HG02981 (cell line): ENCODE data around the gene UBE2D4.

Source experiments
- ATAC-seq: cut with Tn5 transposase; IDR thresholded peaks from one replicate; pipeline ENCODE4 v1.9.1; 2021; ENCODE audit warnings: mild to moderate bottlenecking, moderate library complexity; ENCODE audit not compliant: unreplicated experiment

Gene UBE2D4

DNA sequence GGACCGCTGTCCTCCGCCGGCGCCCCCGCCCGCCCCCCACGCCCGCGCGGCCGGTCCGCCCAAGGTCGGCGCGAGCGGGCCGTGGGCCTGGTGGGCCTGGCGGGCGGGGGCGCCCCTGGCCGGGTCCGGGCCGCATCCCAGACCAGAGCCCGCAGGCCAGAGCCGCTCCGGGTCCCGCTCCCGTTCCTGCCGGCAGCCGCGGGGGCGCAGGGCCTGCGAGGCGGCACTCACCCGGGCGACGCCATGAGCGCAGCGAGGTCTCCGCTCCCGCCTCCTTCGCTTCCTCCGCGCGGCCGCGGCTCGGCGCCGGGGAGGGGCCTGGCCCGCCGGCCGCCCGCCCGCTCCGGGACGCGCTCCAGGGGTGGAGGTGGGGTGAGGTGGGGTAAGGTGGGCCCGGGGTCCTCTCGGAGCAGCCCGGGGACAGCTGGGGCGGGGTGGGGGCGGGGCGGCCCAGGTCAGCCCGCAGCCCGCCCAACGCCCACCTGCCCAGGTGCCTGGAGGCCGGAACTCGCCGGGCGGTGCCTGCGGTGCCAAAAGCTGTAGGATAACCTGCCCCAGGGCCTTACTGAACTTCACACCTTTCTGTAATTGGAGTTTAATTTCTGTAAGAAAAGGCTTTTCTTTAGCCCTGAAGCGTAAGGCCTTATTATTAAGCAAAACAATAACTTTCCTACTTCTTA lies 19.8 kb upstream of the UBE2D4 start, which contains the start of gene URGCP:
Gene URGCP (minus strand): TSS at position 266 of the 680 bp plus-strand sequence. CDS start 21 bp downstream, at position 245.
- ATAC-seq: peak; percentile 87

DNA sequence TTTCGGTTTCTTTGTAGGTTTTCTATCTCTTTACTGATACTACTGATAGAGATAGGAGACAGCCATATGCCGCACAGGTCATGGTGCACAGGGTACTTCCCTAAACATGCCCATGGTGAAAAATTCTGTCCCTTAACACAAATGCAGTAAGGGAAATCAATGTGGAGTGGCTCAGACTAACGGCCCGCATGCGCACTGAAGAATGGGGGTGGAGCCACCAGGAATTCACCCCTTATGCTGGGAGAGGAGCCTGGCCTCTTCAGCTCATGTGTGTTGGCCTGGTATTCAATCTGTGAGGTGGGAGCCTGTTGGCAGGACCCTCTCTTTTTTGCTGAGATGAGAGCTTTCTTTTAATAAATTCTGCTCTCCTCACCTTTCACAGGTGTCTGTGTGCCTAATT lies 11.4 kb upstream of the UBE2D4 start:
- ATAC-seq: no peak

DNA sequence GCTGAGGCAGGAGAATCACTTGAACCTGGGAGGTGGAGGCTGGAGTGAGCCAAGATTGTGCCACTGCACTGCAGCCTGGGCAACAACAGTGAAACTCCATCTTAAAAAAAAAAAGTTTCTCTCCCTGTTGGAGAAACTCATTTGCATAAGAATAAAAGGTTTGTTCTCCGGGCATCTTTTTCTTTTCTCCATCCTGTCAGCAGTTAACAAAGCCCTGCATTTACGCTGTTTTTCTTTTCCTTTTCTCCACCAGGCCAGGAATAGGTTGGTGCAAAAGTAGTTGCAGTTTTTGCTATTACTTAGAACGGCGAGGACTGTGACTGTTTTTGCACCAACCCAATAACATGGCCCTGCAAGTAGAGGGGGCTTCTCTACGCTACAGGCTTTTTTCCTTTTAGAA lies 10.3 kb upstream of the UBE2D4 start:
- ATAC-seq: no peak

DNA sequence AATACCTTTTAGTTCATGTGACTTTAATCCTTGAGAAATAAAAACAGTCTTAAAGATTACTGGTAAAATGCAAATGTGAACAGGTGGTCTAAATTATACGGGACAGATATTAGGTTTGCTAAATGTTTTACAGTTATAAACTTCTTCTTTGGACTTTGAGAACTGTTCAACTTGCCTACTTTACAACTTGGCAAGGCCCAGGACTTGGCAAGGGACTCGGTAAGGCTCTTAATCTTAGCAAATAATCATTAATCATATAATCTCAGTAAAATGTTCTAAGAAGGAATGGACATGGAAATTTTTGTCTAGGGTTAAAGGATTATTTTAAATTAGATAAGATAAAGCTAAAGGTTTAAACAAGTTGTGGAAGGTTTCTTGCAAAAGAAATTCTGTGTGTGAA lies 4.8 kb upstream of the UBE2D4 start:
- no peak for ATAC-seq

DNA sequence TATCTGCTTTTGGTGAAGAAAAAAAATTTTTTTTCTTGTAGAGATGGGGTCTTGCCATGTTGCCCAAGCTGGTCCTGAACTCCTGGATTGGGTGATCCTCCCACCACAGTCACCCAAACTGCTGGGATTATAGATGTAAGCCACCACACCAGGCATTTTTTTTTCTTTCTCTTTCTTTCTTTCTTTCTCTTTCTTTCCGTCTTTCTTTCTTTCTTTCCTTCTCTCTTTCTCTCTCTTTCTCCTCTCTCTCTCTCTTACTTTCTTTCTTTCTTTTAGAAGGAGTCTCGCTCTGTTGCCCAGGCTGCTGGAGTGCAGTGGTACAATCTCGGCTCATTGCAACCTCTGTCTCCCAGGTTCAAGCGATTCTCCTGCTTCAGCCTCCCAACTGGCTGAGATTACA lies 3.5 kb upstream of the UBE2D4 start:
- no peak for ATAC-seq

DNA sequence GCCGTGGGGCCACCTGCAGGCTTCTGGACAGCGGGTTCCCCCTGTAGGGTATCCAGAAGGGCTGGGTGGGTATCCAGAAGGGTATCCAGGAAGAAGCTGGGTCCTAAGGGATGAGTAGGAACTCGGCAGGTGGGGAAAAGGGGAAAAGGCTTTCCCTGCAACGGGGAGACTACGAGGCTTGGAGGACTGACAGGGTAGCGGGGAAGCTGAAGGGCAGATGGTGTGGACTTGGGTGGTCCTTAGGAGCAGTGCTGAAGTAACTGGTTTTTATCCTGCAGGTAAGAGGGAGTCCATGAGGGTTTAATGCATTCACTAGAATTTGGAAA lies 525 bp downstream of the UBE2D4 start:
- peak; percentile 17 for ATAC-seq

DNA sequence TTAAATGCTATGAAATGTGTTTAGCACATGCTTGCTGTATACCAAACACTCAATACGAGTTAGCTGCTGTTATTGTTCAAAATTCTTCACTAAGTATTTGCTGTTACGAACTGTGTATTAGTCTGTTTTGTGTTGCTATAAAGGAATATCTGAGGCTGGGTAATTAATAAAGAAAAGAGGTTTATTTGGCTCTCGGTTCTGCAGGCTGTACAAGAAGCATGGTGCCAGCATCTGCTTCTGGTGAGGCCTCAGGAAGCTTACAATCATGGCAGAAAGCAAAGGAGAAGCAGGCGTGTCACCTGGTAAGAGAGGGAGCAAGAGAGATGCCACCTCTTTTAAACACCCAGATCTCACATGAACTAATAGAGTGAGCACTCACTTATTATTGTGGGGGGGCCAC lies 1.6 kb downstream of the UBE2D4 start:
- no peak for ATAC-seq

DNA sequence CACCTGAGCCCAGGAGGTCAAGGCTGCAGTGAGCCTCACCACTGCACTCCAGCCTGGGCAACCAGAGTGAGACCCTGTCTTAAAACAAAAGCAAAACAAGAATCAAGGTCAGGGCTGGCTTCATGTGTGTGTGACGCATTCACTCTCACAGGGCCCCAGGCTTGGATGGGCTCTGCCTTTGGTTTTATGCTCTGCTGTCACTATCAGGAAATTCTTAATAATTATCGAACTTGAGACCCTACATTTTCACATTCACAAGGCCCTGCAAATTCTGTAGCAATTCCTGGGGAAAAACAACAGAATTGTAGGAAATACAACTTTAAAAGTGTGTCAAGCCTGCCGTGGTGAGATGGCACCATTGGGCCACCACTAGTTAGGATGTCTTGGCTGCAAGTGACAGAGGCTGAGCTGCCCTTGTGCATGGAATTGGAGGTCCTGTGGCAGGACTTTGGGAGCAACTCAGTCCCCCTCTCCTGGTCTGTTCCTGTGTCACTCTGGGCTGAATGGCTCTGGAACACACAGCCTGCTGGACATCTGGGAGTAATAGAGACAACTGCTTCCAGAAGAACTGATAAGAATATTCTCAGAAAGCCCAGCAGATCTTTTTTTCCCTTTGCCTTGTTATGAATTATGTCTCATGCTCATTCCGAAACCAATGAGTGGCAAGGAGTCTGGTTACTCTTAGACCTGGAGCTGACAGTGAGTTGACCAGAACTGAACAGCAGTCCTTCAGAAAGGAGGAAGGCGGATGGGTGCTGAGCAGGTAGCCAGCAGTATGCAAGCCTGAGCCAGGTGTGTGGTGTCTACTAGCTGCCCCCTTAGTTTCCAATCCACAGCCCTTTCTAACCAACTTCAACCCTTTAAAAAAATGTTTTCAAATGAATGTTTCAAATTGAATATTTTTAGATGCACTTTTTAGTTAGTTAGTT lies 3.6 kb downstream of the UBE2D4 start:
- ATAC-seq: no peak

DNA sequence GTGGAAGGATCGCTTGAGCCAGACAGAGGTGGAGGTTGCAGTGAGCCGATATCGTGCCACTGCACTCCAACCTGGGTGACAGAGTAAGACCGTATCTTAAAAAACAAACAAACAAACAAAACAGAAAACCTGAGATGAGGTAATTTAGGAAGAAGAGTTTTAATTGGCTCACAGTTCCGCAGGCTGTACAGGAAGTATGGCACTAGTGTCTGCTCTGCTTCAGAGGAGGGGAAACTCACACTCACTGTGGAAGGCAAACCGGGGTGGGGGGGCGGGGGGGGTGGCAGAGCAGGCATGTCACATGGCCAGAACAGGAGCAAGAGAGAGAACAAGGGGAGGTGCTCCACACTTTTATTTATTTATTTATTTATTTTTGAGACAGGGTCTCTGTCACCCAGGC lies 5.1 kb downstream of the UBE2D4 start:
- no peak for ATAC-seq

DNA sequence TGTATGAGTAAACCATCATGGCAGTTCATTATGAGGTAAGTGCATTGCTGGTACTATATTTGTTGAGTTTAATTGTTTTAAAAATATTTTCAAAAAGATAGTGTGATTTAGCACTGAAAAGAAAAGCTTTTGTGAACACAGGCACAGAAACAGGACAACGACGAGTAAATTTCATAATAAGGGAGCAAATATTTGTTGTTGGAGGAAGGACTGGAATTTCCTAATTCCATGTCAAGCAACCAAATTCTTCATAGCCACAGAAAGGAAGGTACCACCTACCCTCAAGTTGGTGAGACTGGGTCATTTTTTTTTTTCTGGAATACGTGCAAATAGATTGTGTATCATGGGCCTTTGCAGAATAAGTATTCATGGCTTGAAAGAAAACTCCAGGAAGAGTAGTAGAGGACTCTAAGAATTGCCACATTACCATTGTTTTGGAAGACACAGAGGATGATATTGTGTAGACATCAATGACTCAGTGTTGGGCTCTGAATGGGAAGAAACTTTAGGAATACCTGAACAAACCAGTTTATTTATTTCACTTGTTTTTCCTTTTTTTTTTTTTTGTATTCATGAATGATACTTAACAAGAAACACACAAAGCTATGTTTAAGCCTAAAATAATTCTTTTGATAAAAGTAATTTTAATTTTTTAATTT lies 7.8 kb downstream of the UBE2D4 start:
- no peak for ATAC-seq

DNA sequence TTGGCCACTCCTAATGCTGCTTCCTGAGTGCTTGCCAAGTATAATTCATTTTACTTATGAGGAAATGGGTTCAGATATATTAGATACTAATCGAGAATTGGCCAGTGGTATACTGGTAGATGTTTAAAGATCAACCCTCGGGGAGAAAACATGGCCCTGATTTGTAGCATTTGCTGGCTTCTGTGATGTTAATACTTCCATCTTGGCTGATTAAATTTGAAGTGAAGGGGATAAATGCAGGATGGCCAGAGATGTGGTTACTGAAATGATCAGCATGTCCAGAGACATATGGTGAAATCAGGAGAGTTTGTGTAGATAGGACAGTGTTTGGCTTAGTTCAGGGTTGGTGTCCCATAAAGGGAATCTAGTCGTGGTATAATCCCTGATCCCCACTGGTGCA lies 11.2 kb downstream of the UBE2D4 start:
- ATAC-seq: no peak

DNA sequence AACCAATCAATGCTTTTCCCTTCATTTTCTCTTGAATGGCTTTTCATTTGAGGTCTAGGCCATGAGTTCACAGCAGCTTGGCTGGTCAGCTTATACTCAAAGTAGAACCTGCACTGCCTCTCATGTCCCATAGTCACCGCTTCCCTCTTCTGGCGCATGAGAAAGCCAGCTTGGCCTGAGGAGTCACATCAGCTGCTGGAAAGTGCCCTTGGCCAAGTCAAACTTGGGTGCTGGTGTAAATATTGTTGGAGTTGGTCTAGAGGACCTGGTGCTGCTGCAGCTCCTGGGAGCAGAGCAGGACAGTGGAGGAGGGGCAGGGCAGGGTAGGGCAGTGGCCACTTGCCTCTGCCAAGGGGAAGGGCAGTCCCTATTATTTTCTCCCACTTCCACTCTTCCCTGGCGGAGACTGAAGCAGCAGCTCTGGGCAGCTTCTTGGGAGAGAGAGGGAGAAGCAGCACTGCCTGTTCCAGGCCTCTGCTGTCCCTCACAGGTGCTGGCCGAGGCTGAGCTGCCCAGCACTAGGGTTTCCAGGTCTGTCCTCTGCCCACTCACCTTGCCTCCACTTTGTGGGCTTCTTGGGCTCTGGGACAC lies 12.8 kb downstream of the UBE2D4 start:
- ATAC-seq: no peak

DNA sequence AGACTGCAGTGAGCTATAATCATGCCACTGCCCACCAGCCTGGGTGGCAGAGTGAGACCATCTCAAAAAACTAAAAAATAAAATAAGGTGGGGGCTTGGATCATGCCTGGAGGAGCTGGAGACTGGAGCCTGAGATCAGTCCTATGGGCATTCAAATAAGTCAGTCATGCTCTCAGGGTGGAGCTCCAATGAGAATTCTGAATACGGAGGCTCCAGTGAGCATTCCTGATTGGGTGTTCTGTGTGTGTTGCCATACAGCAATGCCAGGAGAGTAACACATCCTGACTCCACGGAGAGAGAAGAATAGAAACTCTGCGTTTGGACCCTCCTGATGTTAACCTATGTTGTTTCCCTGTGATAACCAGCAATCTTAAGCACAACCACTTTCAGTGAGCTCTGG lies 16.0 kb downstream of the UBE2D4 start:
- ATAC-seq: no peak

DNA sequence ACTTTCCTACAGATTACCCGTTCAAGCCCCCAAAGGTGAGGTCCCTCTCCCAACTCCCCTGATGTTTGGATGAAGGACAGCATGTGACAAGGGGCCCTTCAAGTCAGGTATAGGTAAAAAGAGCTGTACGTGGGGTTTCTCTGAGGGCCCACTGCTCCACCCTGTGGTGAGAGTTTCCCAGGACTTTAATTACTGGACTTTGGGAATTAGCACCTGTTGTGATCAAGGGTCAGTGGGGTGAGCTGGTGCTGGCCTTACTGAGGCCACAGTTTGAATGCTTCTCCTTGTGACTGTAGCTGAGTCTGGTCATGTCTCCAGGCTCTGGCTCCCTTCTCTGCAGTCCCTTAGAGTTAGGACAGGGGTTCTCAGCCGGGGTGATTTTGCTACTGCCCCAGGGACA lies 16.8 kb downstream of the UBE2D4 start:
- ATAC-seq: no peak

DNA sequence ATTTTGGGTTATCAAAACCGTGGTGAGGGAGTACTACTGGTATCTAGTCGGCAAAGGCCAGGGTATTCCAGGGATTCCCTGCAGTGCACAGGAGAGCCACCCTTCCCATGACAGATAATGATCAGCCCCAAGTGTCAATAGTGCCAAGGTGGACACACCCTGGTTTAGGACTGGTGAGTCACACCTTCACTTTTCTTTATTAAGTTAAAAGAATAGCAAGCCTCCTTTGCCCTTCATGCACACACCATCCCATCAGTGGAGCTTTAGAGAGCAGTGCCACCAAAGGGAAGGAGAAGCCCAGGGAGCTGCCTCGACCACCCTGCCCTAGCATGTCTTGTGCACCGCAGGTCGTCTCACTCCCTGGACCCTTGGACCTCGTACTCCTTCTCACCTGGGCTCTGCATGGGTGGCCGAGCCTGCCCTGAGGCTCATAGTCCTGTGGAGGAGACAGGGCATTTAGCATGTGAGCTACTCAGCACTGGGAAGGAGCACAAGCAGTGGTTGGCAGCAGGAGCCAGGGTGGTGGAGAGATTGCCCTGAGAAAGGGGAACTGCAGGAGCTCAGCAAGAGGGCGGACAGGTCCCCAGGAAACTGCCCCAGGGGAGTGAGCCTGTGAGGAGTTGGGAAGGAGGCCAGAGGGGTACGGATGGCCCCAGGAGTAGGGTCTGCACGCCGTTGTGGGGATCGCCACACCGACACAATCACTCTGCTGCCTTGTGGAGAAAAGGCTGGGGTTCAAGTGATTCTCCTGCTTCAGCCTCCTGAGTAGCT lies 17.4 kb downstream of the UBE2D4 start:
- no peak for ATAC-seq

DNA sequence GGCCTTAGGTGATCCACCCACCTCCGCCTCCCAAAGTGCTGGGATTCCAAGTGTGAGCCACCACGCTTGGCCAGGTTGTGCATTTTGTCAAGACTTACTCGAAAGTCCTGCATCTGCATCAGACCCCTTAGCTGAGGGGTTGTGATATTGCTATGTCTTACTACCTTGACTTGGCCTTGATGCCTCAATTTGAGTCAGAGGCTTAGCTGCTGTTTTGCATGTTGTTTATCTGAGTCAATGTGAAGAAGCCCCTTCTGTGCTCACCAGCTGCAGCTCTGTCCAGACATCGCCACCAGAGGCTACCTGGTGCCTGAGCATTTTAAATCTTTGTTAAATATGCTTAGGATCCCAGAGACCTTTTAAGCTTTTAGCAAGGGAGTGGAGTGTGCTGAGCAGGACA lies 18.1 kb downstream of the UBE2D4 start:
- ATAC-seq: no peak

DNA sequence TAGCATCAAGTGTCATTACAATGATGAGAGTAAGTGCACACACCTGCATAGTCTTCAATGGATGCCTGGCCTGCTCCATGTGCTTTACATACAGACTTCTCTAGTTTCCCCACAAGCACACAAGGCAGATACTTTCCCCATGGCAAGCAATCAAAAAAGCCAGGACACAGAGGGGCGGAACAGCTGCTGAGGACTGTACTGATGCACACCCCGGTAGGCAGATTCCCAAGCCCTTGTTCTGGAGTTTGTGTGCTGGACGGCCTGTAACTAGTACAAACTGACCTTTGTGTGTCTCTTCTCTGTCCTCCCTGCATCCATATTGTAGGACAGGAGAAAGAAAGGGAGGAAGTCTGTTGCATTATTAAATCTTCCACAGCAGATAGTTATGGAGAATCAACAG lies 25.8 kb downstream of the UBE2D4 start:
- ATAC-seq: no peak

DNA sequence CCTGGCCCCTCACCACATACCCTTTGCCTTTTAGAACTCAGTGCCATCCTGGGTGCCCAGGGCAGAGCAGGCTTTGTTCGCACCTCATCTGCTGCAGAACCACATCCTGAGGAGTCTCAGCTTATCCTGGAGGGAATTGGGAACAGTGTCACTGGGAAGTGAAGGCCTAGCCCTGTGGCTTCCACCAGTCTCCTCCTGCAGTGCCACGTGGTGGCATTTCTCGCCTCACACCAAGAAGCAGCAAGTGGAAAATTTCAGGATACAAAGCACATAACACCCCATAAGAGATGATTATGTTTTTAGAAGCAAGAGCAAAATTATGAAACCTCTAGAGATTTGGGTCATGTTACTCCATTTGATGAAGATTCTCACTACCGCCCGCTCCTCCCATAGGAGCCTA lies 26.8 kb downstream of the UBE2D4 start:
- ATAC-seq: no peak

DNA sequence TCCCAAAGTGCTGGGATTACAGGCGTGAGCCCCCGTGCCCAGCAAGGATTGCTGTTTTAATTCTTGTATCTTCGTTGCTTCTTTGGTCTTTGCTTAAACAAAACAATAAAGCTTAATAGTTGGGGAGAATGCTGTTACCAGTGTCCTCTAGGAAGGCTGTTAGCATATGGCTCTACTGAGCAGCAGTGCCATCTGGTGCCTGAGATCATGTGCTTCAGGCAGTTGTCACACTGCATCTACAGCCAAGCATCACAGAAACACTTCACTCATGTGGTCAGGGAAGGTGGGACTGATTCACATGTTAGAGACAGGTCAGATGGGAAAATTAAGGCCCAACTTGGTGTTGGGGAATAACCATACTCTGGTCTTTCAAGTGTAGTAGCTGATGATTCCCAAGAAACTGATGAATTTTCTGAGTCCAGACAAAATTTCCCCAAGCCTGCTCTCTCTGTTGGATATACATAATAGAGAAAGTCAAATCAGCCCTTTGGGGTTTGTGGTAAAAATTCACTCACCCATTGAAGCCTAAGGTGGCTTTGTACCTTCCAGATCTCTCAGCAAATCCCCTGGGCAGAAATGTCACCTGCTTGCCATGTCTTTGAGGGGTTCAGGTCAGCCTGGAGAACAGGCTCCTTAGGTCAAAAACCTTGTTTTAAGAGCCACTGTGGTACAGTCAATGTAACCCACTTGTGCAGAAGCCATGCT lies 28.4 kb downstream of the UBE2D4 start:
- peak; percentile 84 for ATAC-seq

DNA sequence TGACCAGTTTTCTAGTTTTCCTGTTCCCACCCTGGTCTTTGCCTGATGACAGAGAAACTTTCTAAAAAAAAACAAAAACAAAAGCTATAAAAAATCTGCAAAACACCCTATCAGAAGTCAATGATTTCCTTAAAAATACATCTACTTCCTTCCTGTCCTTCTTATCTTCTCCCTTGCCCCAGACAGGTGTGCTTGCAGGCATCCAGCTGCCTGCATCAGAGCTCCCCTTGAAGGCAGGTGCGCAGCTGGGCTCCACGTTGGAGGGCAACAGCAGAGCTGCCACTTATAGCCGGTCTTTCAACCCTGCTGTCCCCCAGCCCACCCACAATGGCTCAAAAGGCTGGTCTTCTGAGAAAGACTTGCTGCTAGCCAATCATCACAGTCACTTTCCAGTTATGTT lies 29.8 kb downstream of the UBE2D4 start:
- ATAC-seq: no peak
